ENCODE measurements around the gene CCL13. TPM values are rescaled to one million over a fixed set of nuclear protein-coding genes. Genes with fewer than 3 reads are reported as not detected.

The CCL13 gene
- total RNA-seq, 1 donor from 2014 or later = not detected

DNA sequence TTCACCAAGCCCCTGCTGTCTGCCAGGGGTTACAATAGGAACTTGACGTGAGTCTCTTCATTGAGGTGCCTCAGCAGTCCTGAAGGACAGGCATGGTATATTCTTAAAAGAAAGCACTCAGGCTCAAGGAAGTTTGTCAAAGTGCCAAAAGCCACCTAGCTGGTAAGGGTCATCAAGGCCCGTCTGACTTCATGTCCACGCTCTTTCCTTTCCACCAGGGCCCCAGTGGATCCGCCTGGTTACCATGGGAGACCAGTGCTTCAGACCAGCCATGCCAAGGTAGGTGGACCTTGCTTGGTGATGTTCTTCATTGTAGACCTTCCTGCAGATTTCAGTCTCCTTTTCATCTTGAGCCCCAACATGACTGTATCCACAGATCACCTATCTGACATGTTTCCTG lies 34.4 kb downstream of the CCL13 start:
- H3K36me3 ChIP-seq (ENCODE audit: control insufficient read depth, insufficient read depth, low read length) = no peaks in the 10 kb centered on the region
- no peak overlapping the region for H3K4me3 ChIP-seq (ENCODE audit: low read depth, low read length)
- TF ChIP-seq, protein P1, sequence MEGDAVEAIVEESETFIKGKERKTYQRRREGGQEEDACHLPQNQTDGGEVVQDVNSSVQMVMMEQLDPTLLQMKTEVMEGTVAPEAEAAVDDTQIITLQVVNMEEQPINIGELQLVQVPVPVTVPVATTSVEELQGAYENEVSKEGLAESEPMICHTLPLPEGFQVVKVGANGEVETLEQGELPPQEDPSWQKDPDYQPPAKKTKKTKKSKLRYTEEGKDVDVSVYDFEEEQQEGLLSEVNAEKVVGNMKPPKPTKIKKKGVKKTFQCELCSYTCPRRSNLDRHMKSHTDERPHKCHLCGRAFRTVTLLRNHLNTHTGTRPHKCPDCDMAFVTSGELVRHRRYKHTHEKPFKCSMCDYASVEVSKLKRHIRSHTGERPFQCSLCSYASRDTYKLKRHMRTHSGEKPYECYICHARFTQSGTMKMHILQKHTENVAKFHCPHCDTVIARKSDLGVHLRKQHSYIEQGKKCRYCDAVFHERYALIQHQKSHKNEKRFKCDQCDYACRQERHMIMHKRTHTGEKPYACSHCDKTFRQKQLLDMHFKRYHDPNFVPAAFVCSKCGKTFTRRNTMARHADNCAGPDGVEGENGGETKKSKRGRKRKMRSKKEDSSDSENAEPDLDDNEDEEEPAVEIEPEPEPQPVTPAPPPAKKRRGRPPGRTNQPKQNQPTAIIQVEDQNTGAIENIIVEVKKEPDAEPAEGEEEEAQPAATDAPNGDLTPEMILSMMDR (IDR thresholded peaks at IDR 0.05; ENCODE audit: insufficient read depth, low read length, severe bottlenecking) = no peak
- FAIRE-seq = no peak
- no peaks in the 10 kb centered on the region for H3K27me3 ChIP-seq (ENCODE audit: control insufficient read depth, insufficient read depth, low read length)
- no peak for DNase-seq (ENCODE audit: low read depth)

DNA sequence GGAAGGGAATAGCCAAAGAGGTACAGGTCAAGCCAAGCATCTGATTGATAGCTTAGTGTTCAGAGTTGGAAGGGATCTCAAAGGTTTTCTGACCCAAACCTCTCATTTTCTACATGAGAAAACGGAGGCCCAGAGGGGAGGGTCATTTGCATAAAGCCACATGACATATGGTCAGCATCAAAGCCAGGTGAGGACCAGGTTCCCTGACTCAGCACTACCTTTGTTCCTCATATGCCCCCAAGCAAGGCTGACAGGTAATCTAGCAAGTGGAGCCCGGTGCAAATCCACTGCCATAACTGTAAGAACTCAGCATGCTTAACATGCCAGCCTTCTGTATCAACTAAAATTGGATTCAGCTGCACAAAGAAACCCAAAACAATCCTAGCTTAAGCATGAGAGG lies 35.0 kb downstream of the CCL13 start:
- H3K36me3 ChIP-seq (ENCODE audit: control insufficient read depth, insufficient read depth, low read length) = no peaks in the 10 kb centered on the region
- DNase-seq (ENCODE audit: low read depth) (no peak), FAIRE-seq (no peak)
- no peak overlapping the region for H3K4me3 ChIP-seq (ENCODE audit: low read depth, low read length)
- H3K27me3 ChIP-seq (ENCODE audit: control insufficient read depth, insufficient read depth, low read length) = no peaks in the 10 kb centered on the region
- TF ChIP-seq, protein P1 (IDR thresholded peaks at IDR 0.05; ENCODE audit: insufficient read depth, low read length, severe bottlenecking) = no peak

DNA sequence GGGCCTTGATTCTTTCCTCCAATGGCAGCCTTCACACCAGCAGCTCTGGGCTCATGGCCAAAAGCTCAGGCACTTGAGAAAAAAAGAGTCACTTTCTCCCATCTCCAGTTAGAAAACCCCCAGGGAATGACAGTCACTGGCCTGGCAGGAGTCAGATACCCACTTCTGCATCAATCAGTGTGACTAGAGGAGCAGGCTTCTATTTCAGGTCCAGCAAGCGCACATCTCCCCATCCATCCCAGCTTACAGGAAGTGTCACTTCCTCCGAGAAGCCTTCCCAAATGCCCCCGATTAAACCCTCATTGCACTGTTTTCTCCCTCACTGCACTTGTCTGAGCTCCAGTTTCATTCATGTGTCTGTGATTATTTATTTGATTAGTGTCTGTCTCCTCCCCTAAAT lies 37.1 kb downstream of the CCL13 start:
- TF ChIP-seq, protein P1 (IDR thresholded peaks at IDR 0.05; ENCODE audit: insufficient read depth, low read length, severe bottlenecking) = no peak
- Histone ChIP-seq H3K4me3 (ENCODE audit: low read depth, low read length) (no peak overlapping the region), H3K36me3 (ENCODE audit: control insufficient read depth, insufficient read depth, low read length) (no peaks in the 10 kb centered on the region), H3K27me3 (ENCODE audit: control insufficient read depth, insufficient read depth, low read length) (no peaks in the 10 kb centered on the region)
- FAIRE-seq (no peak), DNase-seq (ENCODE audit: low read depth) (no peak)

DNA sequence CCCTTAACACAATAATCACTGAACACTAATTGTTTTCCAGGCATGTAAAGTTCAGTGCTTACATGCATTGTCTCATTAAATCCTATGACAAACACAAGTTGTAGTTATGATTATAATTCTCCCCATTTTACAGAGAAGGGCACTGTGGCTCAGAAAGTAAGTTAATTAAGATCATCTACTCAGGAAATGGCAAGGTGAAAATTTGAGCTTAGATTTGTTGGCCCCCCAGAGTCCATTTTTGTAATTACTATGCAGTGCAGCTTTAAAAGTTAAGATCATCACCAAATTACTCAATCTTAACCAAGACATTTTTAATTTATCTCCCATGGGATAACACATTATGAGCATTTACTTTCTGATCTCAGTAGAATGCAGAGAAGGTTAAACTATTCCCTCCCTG lies 41.0 kb downstream of the CCL13 start:
- no peak overlapping the region for H3K4me3 ChIP-seq (ENCODE audit: low read depth, low read length)
- H3K36me3 ChIP-seq (ENCODE audit: control insufficient read depth, insufficient read depth, low read length) = no peaks in the 10 kb centered on the region
- FAIRE-seq = no peak
- TF ChIP-seq, protein P1 (IDR thresholded peaks at IDR 0.05; ENCODE audit: insufficient read depth, low read length, severe bottlenecking) = no peak
- no peak for DNase-seq (ENCODE audit: low read depth)
- no peaks in the 10 kb centered on the region for H3K27me3 ChIP-seq (ENCODE audit: control insufficient read depth, insufficient read depth, low read length)

DNA sequence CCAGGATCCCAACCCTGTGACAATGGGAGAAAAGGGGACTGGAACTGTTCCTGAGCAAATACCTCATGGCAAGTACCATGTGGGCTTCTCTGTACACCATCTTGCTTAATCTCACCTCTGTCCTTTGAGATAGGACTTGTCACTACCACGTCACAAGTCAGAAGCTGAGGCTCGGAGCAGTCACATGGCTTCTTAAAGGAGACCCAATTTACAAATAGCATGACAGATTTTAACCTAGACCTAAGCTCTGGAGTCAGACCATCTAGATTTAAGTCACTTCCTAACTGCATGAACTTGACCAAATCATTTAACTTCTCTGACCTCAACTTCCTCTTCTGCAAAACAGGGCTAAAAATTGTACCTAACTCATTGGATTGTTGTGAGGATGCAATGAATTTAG lies 42.7 kb downstream of the CCL13 start:
- DNase-seq (ENCODE audit: low read depth) (no peak), FAIRE-seq (no peak)
- H3K4me3 ChIP-seq (ENCODE audit: low read depth, low read length) = no peak overlapping the region
- H3K36me3 ChIP-seq (ENCODE audit: control insufficient read depth, insufficient read depth, low read length) = no peaks in the 10 kb centered on the region
- H3K27me3 ChIP-seq (ENCODE audit: control insufficient read depth, insufficient read depth, low read length) = no peaks in the 10 kb centered on the region
- TF ChIP-seq, protein P1 (IDR thresholded peaks at IDR 0.05; ENCODE audit: insufficient read depth, low read length, severe bottlenecking) = no peak

DNA sequence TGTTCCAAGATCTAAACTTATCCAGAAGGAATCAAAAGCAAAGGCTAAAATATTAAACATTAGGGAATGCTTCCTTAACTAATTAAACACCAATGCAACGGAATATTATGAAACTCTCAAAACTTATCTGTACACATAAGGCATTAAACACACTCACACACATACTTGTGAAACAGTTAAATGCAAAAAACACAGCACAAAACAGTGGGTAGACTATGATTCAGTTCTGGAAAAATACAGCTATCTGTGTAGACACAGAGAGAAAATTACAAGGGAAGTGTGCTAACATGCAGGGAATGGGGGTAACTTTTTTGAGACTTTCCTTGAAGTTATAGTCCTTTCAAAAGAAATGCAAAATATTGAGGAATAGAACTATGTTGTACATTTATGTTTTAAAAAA lies 43.4 kb downstream of the CCL13 start:
- DNase-seq (ENCODE audit: low read depth) (no peak), FAIRE-seq (no peak)
- TF ChIP-seq, protein P1 (IDR thresholded peaks at IDR 0.05; ENCODE audit: insufficient read depth, low read length, severe bottlenecking) = no peak
- H3K27me3 ChIP-seq (ENCODE audit: control insufficient read depth, insufficient read depth, low read length) = no peaks in the 10 kb centered on the region
- H3K4me3 ChIP-seq (ENCODE audit: low read depth, low read length) = no peak overlapping the region
- H3K36me3 ChIP-seq (ENCODE audit: control insufficient read depth, insufficient read depth, low read length) = no peaks in the 10 kb centered on the region
